HG03064 (cell line): ENCODE measurements around the gene CBX2.
"Not testable (repeated sequence)": the region's sequence is repeated elsewhere in the genome, so short reads cannot be mapped to it uniquely, and the experiment has no call there.

Experiments
- ATAC-seq: cut with Tn5 transposase; IDR thresholded peaks from one replicate; pipeline ENCODE4 v1.9.1; 2021; ENCODE audit warnings: low read depth; ENCODE audit not compliant: unreplicated experiment

Gene CBX2

GRCh38 chr17:79742589-79742918, 35.4 kb upstream of the CBX2 start:
- ATAC-seq: no peak

- no peak for ATAC-seq
These were observed 34.9 kb upstream of the CBX2 start for GRCh38 chr17:79742951-79743476.

DNA sequence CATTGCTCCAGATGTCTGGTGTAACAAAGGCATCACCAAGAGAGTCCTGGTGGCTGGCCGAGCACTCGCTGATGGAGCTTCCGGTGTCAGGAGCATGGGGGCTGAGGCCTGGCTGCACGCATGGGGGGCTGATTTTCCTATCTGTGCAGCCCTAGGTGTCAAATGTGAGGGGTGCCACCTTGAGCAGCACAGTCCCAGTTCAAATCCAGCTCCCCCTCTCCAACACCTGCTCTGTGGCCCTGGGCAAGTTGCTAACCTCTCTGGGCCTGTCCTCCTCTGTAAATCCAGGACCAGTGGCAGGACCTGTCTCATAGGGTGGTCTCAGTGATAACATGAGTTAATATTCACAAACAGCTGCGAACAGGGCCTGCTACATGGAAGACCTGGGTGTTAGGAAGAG, 34.3 kb upstream of the CBX2 start:
- ATAC-seq: no peak

DNA sequence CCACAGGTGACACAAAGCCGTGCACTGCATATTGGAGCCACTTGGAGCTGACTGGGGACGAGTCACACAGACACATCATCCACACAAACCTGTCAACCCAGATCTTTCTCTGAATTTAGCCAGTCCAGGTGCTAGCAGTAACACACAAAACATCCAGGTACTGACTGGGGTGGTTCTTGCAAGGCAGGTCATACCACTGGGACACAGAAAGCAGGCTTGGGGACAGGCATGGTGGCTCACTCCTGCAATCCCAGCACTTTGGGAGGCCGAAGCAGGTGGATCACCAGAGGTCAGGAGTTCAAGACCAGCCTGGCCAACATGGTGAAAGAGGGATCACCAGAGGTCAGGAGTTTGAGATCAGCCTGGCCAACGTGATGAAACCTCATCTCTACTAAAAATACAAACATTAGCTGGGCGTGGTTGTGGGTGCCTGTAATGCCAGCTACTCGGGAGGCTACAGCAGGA, 32.3 kb upstream of the CBX2 start:
- ATAC-seq: no peak

- no peak for ATAC-seq
These were observed 30.9 kb upstream of the CBX2 start for GRCh38 chr17:79746889-79747507.

DNA sequence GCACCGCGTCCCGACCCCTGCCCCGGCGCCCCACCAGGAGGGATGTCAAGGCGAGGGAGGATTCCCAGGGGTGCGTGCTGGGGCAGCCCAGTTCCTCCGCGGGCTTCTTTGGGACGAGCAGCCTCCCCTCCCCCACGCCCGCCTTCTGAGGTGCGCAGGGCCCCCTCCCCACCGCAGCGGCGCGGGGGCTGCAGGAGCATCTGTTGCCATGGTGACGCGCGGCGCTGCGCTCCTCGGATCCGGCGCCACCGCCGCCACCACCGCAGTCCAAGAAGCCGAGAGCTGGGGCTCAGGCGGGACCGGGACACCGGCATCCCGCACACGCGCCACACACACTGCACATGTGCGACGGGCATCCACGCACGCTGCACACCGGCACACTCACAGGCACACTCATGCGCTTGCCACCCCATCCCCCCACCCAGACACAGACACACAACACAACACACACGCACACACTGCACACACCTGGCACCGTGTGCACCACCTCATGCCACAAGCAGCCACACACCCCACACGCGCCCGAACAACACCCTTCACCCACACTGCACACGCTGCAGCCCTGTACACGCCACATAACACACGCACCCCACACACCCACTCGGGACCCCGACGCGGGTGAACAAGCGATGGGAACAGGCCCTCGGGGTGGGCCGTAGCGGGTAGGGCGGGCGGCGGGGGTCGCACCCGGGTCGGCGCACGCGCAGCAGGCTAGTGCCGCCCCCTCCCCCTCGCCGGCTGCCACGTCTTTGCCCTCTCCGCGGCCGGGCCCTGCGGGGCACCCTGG, 30.2 kb upstream of the CBX2 start:
- ATAC-seq: no peak

GRCh38 chr17:79748295-79749099, 29.5 kb upstream of the CBX2 start:
- ATAC-seq: no peak

DNA sequence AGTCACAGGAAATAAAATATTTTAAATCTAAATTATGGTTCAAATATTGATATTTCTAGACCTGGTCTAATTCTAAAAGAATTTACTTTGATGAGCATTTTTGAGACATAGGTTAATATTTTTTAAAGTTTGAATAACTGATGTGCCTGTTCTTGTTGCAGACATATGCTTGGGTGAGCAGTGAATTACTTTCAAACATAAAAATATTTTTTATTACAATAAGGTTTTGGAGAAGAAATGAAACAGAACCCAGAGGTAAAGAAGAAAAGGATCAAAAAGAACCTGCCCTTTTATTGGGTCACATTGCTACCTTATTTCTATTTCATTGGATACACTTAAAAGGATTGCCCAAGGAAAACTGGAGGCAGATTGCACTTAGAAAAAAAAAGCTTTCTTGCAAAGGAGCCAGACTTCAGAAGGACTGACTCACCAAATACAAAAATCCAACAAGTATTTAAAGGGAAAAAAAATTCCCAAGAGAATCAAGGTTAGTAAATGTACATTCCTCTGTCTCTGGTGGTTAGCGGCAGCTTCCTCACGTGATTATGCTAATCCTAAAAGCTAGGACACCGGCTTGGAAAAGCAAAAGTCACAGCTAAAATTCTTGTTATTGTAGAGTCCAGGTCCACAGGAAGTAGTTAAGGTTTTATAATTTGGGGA, 28.7 kb upstream of the CBX2 start:
- no peak for ATAC-seq

GRCh38 chr17:79749958-79750357, 28.0 kb upstream of the CBX2 start:
- ATAC-seq: no peak

DNA sequence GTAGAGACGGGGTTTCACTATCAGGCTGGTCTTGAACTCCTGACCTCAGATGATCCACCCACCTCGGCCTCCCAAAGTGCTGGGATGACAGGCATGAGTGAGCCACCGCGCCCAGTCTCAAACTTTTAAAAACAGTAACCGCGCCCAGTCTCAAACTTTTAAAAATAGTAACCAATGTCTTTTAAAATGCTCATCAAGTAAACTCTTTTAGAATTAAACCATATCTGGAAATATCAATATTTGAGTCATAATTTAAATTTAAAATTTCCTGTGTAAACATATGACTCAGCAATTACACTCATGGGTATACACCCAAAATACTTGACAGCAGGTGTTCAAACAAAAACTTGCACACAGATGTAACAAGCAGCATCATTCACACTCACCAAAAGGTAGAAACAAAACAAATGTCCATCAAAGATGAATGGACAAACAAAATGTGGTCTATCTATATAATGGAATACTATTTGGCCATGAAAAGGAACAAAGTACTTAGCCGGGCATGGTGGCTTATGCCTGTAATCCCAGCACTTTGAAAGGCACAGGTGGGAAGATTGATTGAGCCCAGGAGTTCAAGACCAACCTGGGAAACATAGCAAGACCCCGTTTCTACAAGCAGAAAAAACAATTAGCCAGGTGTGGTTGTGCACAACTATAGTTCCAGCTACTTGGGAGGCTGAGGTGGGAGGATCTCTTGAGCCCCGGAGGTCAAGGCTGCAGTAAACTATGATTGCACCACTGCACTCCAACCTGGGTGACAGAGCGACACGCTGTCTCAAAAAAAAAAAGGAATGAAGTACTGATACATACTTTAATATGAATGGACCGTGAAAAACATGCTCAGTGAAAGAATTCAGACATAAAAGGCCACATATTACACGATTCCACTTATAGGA, 27.1 kb upstream of the CBX2 start:
- no peak for ATAC-seq

- ATAC-seq: no peak
These were observed 25.8 kb upstream of the CBX2 start for GRCh38 chr17:79752175-79752574.

- no peak for ATAC-seq
These were observed 23.6 kb upstream of the CBX2 start for GRCh38 chr17:79754370-79754769.

DNA sequence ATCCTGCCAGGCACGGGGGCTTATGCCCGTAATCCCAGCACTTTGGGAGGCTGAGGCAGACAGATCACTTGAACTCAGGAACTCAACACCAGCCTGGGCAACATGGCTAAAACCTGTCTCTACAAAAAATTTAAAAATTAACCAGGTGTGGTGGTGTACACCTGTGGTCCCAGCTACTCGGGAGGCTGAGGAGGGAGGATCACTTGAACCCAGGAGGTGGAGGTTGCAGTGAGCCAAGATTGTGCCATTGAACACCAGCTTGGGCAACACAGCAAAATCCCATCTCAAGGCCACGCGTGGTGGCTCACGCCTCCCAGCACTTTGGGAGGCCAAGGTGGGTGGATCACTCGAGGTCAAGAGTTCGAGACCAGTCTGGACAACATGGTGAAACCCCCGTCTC, 23.0 kb upstream of the CBX2 start:
- ATAC-seq: not testable (repeated sequence)

- ATAC-seq: no peak
These were observed 22.4 kb upstream of the CBX2 start for GRCh38 chr17:79755591-79755990.

DNA sequence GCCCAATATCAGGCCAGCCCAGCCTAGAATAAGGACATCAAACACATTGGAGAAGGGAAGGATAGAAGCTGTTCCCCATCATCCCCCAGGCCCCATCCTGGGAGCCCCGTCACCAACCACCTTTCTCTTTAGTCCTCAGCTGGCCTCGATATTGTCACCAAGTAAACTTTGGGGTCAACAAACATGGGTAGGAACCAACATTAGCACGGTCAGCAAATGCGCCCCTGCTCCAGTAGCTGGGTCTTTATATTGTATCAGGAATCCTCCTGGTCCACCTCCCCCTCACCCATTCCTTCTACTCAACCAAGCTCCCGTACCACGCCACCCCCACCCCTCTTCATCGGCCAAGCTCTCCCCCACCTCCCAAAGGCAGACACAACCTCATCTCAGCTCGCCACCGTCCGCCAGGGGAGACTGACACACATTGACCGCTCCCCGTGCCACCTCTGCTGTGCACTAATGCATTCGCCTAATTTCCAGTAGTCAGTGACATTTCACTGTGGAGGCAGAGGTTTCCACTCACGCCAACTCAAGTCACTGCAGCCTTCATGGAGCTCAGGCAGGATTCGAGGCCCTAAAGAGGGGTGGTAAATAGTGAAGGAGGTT, 20.7 kb upstream of the CBX2 start:
- ATAC-seq: no peak

DNA sequence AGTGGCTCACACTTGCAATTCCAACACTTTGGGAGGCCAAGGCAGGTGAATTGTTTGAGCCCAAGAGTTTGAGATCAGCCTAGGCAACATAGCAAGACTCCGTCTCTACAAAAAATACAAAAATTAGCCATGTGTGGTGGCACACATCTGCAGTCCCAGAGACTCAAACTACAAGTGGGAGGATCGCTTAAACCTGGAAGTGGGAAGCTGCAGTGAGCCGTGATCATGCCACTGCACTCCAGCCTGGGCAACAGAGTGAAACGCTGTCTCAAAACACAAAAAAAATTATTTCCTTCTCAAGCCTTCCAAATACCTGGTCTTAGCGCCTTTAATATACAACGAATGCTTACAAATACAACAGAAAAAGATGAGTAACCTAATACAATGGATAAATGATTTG, 19.7 kb upstream of the CBX2 start:
- ATAC-seq: no peak

GRCh38 chr17:79760197-79760906, 17.6 kb upstream of the CBX2 start:
- ATAC-seq: no peak

DNA sequence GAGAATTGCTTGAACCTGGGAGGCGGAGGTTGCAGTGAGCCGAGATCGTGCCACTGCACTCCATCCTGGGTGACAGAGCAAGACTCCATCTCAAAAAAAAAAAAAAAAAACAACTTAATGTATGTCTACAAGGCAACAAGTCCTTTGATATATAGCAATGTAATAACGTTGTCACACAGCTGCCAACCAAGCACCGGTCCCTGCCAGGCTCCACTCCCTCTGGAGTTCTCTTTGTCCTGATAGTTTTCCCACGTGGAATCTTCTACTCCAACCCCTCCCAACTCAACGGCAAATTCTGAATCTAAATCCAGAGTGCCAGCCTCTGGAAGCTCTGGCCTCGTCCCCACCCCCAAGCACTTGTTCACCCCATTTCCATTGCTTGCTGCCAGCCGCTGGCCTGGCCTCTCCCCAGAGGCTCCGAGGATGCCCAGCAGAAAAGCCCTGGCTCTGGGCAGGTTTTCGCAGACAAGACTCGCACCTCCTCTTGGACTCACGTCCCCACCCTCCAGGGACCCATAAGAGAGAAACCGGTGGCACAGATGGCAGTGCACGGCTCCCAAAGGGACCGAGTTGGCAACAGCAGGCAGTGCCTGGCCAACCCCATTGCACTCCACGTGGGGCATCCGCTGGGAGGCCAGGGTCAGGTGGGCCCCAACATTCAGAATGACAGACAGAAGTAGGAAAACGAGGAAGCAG, 15.9 kb upstream of the CBX2 start:
- ATAC-seq: no peak
